ENCODE measurements around the gene BCL10. TPM values are rescaled to one million over a fixed set of nuclear protein-coding genes. Genes with fewer than 3 reads are reported as not detected.
A peak's percentile ranks its signal among the peaks of the same experiment; 100 is the strongest.

The BCL10 gene
- total and polyA plus RNA-seq, 2 of the 8 experiments (the other 6 are each of a cell fraction or from before 2014, with no cell fraction given), result 7.4 to 29.6 TPM

DNA sequence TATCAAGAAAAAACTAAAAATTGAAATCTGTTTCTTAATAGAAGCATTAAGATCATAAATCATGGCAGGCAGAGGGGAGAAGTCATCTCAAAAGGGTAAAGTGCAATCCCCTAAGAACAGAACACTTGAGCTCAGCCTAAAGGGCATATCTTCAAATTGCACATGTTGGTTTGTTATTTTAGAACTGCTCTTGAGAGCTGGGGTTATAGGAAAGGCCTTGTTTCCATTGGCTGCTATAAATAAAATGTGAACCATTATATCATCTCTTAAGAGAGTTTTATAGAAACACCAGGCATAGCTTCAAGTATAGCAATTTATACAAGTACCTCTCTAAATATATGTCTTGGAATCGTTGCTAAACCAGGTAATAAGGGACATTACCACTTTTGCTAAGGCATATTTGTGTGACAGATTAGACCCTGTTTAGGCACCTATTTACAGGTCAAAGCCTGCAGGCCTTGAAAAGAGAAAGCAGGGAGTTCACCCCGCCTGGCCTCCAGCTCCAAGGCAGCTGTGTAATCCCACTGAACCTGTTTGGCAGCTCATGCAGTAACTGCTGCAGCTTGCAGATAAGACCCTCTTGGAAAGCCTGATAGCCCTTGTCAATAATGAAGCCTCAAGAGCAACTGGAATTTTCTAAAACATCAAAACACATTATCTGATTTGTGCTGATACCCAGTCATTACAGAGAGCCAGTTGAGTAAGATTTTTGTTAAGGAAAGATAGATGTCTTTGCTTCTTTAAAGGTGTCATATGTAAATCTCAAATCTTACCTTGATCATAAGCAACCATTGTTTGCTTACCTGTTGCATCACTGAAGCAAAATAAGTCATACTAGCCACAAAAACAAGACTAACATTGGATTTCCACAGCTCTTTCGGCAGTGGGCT is 51.5 kb downstream of the BCL10 start (continued):
- TF ChIP-seq, protein P1, sequence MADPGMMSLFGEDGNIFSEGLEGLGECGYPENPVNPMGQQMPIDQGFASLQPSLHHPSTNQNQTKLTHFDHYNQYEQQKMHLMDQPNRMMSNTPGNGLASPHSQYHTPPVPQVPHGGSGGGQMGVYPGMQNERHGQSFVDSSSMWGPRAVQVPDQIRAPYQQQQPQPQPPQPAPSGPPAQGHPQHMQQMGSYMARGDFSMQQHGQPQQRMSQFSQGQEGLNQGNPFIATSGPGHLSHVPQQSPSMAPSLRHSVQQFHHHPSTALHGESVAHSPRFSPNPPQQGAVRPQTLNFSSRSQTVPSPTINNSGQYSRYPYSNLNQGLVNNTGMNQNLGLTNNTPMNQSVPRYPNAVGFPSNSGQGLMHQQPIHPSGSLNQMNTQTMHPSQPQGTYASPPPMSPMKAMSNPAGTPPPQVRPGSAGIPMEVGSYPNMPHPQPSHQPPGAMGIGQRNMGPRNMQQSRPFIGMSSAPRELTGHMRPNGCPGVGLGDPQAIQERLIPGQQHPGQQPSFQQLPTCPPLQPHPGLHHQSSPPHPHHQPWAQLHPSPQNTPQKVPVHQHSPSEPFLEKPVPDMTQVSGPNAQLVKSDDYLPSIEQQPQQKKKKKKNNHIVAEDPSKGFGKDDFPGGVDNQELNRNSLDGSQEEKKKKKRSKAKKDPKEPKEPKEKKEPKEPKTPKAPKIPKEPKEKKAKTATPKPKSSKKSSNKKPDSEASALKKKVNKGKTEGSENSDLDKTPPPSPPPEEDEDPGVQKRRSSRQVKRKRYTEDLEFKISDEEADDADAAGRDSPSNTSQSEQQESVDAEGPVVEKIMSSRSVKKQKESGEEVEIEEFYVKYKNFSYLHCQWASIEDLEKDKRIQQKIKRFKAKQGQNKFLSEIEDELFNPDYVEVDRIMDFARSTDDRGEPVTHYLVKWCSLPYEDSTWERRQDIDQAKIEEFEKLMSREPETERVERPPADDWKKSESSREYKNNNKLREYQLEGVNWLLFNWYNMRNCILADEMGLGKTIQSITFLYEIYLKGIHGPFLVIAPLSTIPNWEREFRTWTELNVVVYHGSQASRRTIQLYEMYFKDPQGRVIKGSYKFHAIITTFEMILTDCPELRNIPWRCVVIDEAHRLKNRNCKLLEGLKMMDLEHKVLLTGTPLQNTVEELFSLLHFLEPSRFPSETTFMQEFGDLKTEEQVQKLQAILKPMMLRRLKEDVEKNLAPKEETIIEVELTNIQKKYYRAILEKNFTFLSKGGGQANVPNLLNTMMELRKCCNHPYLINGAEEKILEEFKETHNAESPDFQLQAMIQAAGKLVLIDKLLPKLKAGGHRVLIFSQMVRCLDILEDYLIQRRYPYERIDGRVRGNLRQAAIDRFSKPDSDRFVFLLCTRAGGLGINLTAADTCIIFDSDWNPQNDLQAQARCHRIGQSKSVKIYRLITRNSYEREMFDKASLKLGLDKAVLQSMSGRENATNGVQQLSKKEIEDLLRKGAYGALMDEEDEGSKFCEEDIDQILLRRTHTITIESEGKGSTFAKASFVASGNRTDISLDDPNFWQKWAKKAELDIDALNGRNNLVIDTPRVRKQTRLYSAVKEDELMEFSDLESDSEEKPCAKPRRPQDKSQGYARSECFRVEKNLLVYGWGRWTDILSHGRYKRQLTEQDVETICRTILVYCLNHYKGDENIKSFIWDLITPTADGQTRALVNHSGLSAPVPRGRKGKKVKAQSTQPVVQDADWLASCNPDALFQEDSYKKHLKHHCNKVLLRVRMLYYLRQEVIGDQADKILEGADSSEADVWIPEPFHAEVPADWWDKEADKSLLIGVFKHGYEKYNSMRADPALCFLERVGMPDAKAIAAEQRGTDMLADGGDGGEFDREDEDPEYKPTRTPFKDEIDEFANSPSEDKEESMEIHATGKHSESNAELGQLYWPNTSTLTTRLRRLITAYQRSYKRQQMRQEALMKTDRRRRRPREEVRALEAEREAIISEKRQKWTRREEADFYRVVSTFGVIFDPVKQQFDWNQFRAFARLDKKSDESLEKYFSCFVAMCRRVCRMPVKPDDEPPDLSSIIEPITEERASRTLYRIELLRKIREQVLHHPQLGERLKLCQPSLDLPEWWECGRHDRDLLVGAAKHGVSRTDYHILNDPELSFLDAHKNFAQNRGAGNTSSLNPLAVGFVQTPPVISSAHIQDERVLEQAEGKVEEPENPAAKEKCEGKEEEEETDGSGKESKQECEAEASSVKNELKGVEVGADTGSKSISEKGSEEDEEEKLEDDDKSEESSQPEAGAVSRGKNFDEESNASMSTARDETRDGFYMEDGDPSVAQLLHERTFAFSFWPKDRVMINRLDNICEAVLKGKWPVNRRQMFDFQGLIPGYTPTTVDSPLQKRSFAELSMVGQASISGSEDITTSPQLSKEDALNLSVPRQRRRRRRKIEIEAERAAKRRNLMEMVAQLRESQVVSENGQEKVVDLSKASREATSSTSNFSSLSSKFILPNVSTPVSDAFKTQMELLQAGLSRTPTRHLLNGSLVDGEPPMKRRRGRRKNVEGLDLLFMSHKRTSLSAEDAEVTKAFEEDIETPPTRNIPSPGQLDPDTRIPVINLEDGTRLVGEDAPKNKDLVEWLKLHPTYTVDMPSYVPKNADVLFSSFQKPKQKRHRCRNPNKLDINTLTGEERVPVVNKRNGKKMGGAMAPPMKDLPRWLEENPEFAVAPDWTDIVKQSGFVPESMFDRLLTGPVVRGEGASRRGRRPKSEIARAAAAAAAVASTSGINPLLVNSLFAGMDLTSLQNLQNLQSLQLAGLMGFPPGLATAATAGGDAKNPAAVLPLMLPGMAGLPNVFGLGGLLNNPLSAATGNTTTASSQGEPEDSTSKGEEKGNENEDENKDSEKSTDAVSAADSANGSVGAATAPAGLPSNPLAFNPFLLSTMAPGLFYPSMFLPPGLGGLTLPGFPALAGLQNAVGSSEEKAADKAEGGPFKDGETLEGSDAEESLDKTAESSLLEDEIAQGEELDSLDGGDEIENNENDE (IDR thresholded peaks at IDR 0.05; ENCODE audit: insufficient replicate concordance, low read length), result no peak
- TF ChIP-seq SP4 (IDR thresholded peaks at IDR 0.05; ENCODE audit: low read length) (no peak), PHF8 (conservative IDR thresholded peaks at IDR 0.05; ENCODE audit: low read depth, low read length) (no peak), CTBP2 (IDR thresholded peaks at IDR 0.05; ENCODE audit: borderline replicate concordance, insufficient read depth, insufficient read length, low read length) (no peak), SP1 (IDR thresholded peaks at IDR 0.05; ENCODE audit: low read depth, low read length) (peak; percentile 98), TEAD4 (IDR thresholded peaks at IDR 0.05; ENCODE audit: low read depth, low read length) (peak; percentile 67)
- TF ChIP-seq, protein P2, sequence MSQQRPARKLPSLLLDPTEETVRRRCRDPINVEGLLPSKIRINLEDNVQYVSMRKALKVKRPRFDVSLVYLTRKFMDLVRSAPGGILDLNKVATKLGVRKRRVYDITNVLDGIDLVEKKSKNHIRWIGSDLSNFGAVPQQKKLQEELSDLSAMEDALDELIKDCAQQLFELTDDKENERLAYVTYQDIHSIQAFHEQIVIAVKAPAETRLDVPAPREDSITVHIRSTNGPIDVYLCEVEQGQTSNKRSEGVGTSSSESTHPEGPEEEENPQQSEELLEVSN (IDR thresholded peaks at IDR 0.05), result no peak
- TF ChIP-seq, protein P3, sequence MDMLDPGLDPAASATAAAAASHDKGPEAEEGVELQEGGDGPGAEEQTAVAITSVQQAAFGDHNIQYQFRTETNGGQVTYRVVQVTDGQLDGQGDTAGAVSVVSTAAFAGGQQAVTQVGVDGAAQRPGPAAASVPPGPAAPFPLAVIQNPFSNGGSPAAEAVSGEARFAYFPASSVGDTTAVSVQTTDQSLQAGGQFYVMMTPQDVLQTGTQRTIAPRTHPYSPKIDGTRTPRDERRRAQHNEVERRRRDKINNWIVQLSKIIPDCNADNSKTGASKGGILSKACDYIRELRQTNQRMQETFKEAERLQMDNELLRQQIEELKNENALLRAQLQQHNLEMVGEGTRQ (IDR thresholded peaks at IDR 0.05; ENCODE audit: low read length), result no peak

Measured in H1 (cell line).